Measurements from ENCODE around the gene ERN2.

GRCh38 chr16:23701045-23701444 lies 12.0 kb downstream of the ERN2 start:
- TF ChIP-seq, protein P1, sequence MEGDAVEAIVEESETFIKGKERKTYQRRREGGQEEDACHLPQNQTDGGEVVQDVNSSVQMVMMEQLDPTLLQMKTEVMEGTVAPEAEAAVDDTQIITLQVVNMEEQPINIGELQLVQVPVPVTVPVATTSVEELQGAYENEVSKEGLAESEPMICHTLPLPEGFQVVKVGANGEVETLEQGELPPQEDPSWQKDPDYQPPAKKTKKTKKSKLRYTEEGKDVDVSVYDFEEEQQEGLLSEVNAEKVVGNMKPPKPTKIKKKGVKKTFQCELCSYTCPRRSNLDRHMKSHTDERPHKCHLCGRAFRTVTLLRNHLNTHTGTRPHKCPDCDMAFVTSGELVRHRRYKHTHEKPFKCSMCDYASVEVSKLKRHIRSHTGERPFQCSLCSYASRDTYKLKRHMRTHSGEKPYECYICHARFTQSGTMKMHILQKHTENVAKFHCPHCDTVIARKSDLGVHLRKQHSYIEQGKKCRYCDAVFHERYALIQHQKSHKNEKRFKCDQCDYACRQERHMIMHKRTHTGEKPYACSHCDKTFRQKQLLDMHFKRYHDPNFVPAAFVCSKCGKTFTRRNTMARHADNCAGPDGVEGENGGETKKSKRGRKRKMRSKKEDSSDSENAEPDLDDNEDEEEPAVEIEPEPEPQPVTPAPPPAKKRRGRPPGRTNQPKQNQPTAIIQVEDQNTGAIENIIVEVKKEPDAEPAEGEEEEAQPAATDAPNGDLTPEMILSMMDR (IDR thresholded peaks at IDR 0.05; ENCODE audit: low read depth, low read length), result no peak
- TF ChIP-seq EZH2phosphoT487 (IDR thresholded peaks at IDR 0.05; ENCODE audit: low read depth), result no peak
